Hematopoietic multipotent progenitor cell treated with erythropoietin and hydrocortisone succinate and interleukin-3 and kit ligand, for 4 days (in vitro differentiated cells): ENCODE measurements around the gene EBPL.
"Not testable (repeated sequence)": the region's sequence is repeated elsewhere in the genome, so short reads cannot be mapped to it uniquely, and the experiment has no call there.

ENCODE experiments used
- DNase-seq: peaks from one replicate; pipeline ENCODE4 v3.0.0-alpha.2; 2015

EBPL gene

DNA sequence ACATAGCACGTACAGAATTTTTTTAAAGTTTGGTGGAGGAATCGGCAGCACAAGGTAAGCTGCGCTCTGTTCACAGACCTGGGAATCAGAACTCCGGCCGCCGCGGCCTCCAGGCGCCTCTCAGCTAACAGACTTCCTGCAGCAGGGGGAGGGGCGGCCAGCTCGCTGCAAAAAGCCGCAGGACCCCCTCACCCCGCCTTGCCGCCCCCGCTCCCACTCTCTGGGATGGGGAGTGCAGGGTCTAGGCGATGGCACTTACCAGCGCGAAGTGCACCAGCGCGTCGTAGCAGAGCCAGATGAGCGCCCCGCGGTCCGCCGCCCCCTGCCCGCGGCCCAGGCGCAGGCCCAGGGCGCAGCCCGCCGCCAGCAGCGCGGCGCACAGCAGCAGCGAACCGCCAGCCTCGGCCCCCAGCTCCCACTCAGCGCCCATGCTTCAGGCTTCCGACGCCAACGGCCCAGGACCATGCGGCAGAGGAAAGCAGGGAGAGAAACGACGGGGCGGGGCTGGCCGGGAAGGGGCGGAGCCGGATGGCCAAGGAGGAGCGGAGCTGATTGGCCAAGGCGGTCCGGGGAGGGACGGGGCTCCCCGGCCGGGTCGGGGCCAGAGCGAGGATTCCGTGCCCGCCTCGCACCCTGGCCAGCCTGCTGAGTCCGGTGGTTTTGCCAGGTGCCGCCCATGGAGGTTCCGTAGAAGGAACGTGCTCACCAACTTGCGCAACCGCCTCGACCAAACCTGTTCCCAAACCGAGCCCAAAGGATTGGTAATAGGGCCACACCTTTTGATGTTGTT lies at the start of gene EBPL:
TSS of gene EBPL (minus strand) at position 492 of the 790 bp plus-strand sequence. CDS start at position 430, 62 bp downstream.
- DNase-seq: peak; percentile 96

DNA sequence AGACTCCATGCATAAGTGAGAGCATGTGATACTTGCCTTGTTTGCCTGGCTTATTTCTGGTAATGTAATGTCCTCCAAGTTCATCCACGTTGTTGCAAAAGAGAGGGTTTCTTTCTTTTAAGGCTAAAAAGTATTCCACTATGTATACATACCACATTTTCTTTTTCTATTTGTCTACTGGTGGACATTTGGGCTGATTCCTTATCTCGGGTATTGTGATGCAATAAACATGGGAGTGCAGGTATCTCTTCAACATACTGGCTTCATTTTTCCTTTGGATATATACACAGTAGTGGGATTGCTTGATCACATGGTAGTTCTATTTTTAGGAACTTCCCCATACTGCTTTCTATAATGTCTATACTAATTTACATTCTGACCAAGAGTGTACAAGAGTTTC lies 49.6 kb upstream of the EBPL start:
- no peak for DNase-seq

GRCh38 chr13:49739498-49740187 lies 48.4 kb upstream of the EBPL start:
- DNase-seq: no peak

DNA sequence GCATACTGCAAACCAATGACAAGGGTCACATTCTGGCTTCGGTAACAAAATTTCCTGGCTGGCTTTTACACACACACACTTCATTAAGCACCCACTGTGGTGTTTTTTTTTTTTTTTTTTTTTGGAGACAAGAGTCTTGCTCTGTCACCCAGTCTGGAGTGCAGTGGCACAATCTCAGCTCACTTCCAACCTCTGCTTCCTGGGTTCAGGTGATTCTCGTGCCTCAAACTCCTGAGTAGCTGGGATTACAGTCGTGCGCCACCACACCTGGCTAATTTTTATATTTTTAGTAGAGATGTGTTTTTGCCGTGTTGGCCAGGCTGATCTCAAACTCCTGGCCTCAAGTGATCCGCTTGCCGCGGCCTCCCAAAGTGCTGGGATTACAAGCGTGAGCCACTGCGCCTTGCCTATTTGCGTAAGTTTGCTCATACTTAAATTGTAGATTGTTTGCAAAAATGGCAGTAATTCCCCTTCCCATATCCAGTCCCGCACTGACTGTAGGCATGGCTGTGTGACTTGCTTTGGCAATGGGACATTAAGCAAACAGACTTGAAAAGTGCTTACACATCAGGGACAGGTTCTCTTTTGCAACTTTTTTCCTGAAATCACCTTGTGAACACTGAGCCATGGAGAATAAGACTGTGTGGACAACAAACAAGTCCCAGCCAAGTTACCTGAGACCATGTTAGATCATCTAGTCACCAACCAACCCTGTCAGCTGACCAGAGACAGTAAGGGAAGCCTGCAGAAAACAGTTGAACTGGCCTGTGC lies 42.1 kb upstream of the EBPL start:
- no peak for DNase-seq

DNA sequence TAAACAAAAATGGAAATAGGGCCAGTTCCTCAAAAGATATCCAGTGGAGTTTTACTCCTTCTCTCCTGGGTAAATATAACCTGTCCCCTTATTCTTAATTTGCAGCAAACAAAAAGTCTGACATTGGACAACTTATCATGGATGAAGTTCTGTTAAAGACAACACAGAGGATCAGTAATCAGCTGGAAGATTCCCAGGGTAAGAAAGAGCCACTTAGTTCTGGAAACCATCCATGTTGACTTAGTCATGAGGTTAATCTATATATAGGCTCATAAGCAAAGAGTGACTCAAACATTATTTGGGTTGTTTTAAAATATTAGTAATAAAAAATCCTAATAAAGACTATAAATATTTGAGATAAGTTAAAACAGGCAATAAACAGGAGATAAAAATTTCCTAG lies 40.5 kb upstream of the EBPL start:
- DNase-seq: no peak

- no peak for DNase-seq
These were observed 25.3 kb upstream of the EBPL start for GRCh38 chr13:49716615-49717014.

DNA sequence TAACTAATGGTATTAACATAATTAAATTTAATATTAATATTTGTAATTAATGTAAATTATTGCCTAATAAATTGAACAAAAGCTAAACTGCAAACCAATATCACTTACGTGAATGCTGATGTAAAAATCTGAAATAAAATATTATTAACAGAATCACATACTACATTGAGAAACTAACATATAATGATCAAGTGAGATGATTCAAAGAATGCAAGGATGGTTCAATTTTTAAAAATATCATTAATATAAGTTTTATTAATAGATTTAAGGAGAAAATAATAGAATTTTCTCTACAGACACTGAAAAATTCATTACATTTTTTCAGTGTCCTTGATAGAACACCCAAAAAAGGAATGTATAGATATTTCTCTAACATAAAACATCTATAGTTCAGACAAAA lies 23.5 kb upstream of the EBPL start:
- DNase-seq: no peak

DNA sequence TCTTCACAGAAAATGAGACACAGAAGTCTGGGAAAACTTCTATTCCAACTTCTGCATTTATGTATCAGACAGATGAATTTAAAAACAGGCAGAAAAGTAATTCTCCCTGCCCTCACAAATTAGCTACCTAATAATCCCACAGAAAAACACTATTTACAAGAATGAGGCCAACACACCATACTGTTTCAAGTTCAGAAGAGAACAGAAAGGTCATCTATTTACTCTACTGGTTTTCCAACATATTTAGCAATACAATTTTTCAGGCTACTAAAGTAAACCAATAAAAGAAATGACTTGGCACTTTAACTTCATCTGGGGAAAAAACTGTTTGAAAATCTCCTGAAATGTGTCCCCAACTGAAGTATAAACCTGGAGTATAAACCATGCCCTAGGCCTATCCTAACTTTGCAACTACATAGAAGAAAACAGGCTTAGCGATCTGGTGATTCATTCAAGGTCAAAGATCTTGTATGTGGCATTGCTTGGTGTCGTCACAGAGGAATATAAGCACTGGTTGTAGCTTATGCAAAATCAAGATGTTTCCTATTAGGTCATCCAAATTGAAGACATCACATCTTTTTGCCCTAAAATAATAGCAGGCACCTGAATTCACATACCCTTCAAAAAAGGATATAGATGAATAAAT lies 20.1 kb upstream of the EBPL start:
- DNase-seq: no peak

DNA sequence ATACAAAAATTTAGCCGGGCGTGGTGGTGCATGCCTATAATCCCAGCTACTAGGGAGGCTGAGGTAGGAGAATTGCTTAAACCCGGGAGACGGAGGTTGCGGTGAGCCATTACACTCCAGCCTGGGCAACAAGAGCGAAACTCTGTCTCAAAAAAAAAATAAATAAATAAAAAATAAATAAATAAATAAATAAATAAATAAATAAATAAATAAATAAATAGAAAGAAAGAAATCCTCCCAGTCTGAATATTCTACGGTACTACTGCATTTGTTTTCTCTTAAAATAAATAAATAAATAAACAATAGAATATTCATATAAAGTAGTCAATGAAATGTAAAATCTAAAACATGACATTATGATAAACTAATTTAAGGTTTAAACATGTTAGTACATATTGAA lies 13.0 kb upstream of the EBPL start:
- DNase-seq: not testable (repeated sequence)

DNA sequence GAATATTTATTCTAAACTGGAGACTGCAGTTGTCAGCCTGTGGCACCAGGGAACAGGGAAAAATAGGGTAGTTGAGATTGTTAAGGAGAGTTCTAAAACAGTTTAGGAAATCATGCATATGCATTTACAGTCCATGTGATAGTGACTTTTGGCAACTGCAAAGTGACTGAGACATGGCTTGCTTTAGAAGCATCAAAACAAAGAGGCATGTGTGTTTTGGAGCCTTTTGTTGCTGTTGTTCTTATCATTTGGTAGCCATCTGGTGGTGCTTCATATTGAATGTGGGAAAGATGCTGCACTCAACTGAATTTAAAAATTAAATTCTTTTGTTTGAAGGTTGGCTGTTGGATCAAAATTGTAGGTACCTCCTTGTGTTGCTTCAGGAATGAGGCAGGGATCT lies 10.2 kb upstream of the EBPL start:
- no peak for DNase-seq

GRCh38 chr13:49697468-49697867 lies 6.2 kb upstream of the EBPL start:
- DNase-seq: no peak

GRCh38 chr13:49694446-49694845 lies 3.2 kb upstream of the EBPL start:
- no peak for DNase-seq

- no peak for DNase-seq
These were observed 2.6 kb upstream of the EBPL start for GRCh38 chr13:49693877-49694276.

- peak; percentile 70 for DNase-seq
These were observed 2.0 kb upstream of the EBPL start for GRCh38 chr13:49693191-49693733.

DNA sequence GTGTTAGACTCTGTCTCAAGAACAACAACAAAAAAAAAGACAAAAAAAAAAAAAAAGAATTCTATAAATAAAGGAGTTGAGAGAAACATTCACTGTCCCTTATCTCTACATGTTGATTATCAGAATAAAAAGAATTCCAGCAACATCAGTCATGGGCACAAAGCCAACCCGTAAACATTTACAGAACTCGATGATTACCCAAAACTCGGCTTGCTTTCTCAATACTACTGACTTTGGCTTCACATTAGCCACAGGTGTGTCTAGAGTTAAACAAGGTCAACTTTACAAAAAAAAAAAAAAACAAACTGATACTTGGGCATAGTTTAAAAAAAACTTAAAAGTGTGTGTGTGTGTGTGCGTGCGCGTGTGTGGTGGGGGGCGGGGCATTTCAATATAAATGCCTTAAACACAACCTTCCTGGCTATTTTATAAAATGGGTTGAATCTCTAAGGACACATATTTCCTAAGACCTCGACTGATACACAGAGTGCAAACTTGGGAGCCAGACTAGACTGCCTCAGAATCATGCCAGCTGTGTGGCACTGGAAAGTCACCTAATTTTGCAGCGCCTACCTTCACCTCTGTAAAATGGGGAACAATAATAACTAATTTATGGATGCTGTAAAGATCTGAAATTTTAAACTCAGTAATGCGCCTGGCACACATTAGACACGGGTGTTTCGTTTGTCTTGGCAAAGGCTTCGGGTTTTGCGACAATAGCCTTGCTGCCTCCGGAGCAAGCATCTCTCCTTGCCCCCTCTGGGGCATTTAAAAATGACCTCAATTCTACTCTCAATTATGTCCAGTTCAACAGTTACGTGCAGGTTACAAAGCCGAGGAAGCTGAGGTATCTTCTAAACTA lies 922 bp downstream of the EBPL start:
- DNase-seq: peak; percentile 71

DNA sequence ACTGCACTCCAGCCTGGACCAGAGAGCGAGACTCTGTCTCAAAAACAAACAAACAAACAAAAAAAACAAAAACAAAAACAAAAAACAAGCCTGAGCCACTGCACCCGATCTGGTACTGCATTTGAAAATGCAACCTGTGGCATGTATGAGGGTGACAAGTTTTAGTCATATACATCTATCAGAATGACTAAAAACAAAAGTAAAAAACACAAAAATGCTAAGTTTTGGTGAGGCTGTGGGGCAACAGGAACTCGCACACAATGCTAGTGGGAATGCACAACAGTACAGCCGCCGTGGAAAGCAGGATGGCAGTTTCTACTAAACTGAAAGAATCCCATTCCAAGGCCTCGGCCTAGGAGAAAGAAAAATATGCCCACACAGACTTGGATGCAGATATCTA lies 7.8 kb downstream of the EBPL start:
- DNase-seq: no peak

- no peak for DNase-seq
These were observed 9.3 kb downstream of the EBPL start for GRCh38 chr13:49681842-49682435.

GRCh38 chr13:49679246-49679645 lies 12.0 kb downstream of the EBPL start:
- peak; percentile 78 for DNase-seq

- DNase-seq: no peak
These were observed 12.9 kb downstream of the EBPL start for GRCh38 chr13:49678191-49678914.

GRCh38 chr13:49676581-49677298 lies 14.5 kb downstream of the EBPL start:
- no peak for DNase-seq
